DMS153 (cell line): Measurements from ENCODE around the gene KDM6A.
"Not testable (repeated sequence)": the region's sequence is repeated elsewhere in the genome, so short reads cannot be mapped to it uniquely, and the experiment has no call there.

Source experiments
- DNase-seq: peaks from one replicate; lab custom pipeline; 2025; lab: John Stamatoyannopoulos, UW

KDM6A gene

GRCh38 chrX:45083314-45083713, 210.3 kb downstream of the KDM6A start:
- DNase-seq = no peak

- no peak for DNase-seq
Measured at GRCh38 chrX:45110494-45110893, 237.5 kb downstream of the KDM6A start.

- no peak for DNase-seq
Measured at GRCh38 chrX:45126158-45126557, 253.2 kb downstream of the KDM6A start.

GRCh38 chrX:45128896-45129454, 256.0 kb downstream of the KDM6A start:
- no peak for DNase-seq

GRCh38 chrX:45133465-45133864, 260.5 kb downstream of the KDM6A start:
- no peak for DNase-seq

- DNase-seq = no peak
Measured at GRCh38 chrX:45134315-45134731, 261.3 kb downstream of the KDM6A start.

- no peak for DNase-seq
Measured at GRCh38 chrX:45134775-45135174, 261.8 kb downstream of the KDM6A start.

- DNase-seq = not testable (repeated sequence)
Measured at GRCh38 chrX:45135391-45136075, 262.5 kb downstream of the KDM6A start.

GRCh38 chrX:45137531-45137930, 264.5 kb downstream of the KDM6A start:
- no peak for DNase-seq

GRCh38 chrX:45138525-45138924, 265.5 kb downstream of the KDM6A start:
- no peak for DNase-seq

- no peak for DNase-seq
Measured at GRCh38 chrX:45140812-45141211, 267.8 kb downstream of the KDM6A start.

- no peak for DNase-seq
Measured at GRCh38 chrX:45142185-45142584, 269.2 kb downstream of the KDM6A start.

- no peak for DNase-seq
Measured at GRCh38 chrX:45143455-45143854, 270.5 kb downstream of the KDM6A start.

GRCh38 chrX:45145492-45146215, 272.7 kb downstream of the KDM6A start:
- DNase-seq = no peak

GRCh38 chrX:45150821-45151220, 277.8 kb downstream of the KDM6A start:
- no peak for DNase-seq

- DNase-seq = no peak
Measured at GRCh38 chrX:45154033-45154360, 281.0 kb downstream of the KDM6A start.

GRCh38 chrX:45154462-45154861, 281.5 kb downstream of the KDM6A start:
- DNase-seq = no peak

- no peak for DNase-seq
Measured at GRCh38 chrX:45157647-45158046, 284.7 kb downstream of the KDM6A start.
